K562 (cell line): Measurements from ENCODE around the gene AGGF1. TPM values are rescaled to one million over a fixed set of nuclear protein-coding genes. Genes with fewer than 3 reads are reported as not detected.

Source experiments
- BHLHE40 ChIP-seq: IDR thresholded peaks from 2 replicates; pipeline ENCODE4 v1.6.1; 2011; ENCODE audit warnings: low read length, improper control_type of control experiment
- CREM ChIP-seq: IDR thresholded peaks from 2 replicates; pipeline ENCODE4 v1.6.1; 2014; ENCODE audit warnings: antibody characterized with exemption, low read depth
- DACH1 ChIP-seq: fragments of 450-650 bp; IDR thresholded peaks from 2 replicates; pipeline ENCODE4 v1.6.1; 2018; ENCODE audit not compliant: partially characterized antibody
- LCOR ChIP-seq: sonication (generic); formaldehyde crosslinking; IDR thresholded peaks from 2 replicates; pipeline ENCODE4 v1.8.0; 2022; ENCODE audit warnings: mild to moderate bottlenecking, missing genetic modification reagents
- MED1 ChIP-seq: sonication (generic); formaldehyde crosslinking; IDR thresholded peaks from 2 replicates; pipeline ENCODE4 v1.8.1; 2023; ENCODE audit warnings: missing genetic modification reagents, borderline replicate concordance
- MTA3 ChIP-seq: fragments of 450-650 bp; formaldehyde crosslinking; IDR thresholded peaks from 2 replicates; pipeline ENCODE4 v1.6.1; 2017; ENCODE audit warnings: mild to moderate bottlenecking, borderline replicate concordance
- MYC ChIP-seq, 2 experiments: fragments of 250-450 bp in 1 of 2; sonication (Bioruptor Pico) in 1 of 2; IDR thresholded peaks; 2 replicates each; pipeline versions ENCODE4 v1.5.1 to v1.6.1; 2012 to 2021; ENCODE audit warnings: low read depth in 2 of 2, borderline replicate concordance in 1 of 2, improper control_type of control experiment in 1 of 2, low read length in 1 of 2, mild to moderate bottlenecking in 1 of 2, moderate library complexity in 1 of 2
- NR4A1 ChIP-seq, 2 experiments: fragments of 250-450 bp in 1 of 2; fragments of 450-650 bp in 1 of 2; sonication (Bioruptor Pico) in 1 of 2; IDR thresholded peaks; 2 replicates each; pipeline versions ENCODE4 v1.4.0 to v1.6.1; 2016 to 2020; ENCODE audit warnings: mild to moderate bottlenecking in 2 of 2, missing compliant biosample characterization in 1 of 2, missing genetic modification characterization in 1 of 2, moderate library complexity in 1 of 2
- POLR2G ChIP-seq: fragments of 200-400 bp; formaldehyde crosslinking; IDR thresholded peaks from 2 replicates; pipeline ENCODE4 v1.6.1; 2017; ENCODE audit warnings: low read depth, mild to moderate bottlenecking, antibody characterized with exemption, low read length, moderate library complexity
- RFX1 ChIP-seq: fragments of 450-650 bp; IDR thresholded peaks from 2 replicates; pipeline ENCODE4 v1.6.1; 2016; ENCODE audit warnings: mild to moderate bottlenecking, moderate library complexity
- SIX5 ChIP-seq, 2 experiments: IDR thresholded peaks; 2 replicates each; pipeline ENCODE4 v1.6.1; 2011; ENCODE audit warnings: low read length in 2 of 2, borderline replicate concordance in 1 of 2, low read depth in 1 of 2, mild to moderate bottlenecking in 1 of 2, moderate library complexity in 1 of 2; ENCODE audit not compliant: insufficient read depth in 1 of 2
- SRSF9 ChIP-seq: fragments of 200-400 bp; formaldehyde crosslinking; IDR thresholded peaks from 2 replicates; pipeline ENCODE4 v1.6.1; 2017; ENCODE audit warnings: low read depth, low read length, borderline replicate concordance
- TAL1 ChIP-seq: fragments of 450-650 bp; IDR thresholded peaks from 2 replicates; pipeline ENCODE4 v1.6.1; 2016; ENCODE audit warnings: mild to moderate bottlenecking
- XRCC5 ChIP-seq: fragments of 200-400 bp; formaldehyde crosslinking; IDR thresholded peaks from 2 replicates; pipeline ENCODE4 v1.6.1; 2017; ENCODE audit warnings: low read depth, mild to moderate bottlenecking, low read length
- ZNF589 ChIP-seq: fragments of 200-800 bp; sonication (Bioruptor generic); IDR thresholded peaks from 2 replicates; pipeline ENCODE4 v1.6.1; 2016; ENCODE audit warnings: low read depth, missing genetic modification characterization, missing compliant biosample characterization
- ZNF830 ChIP-seq: fragments of 250-450 bp; sonication (Bioruptor Pico); IDR thresholded peaks from 2 replicates; pipeline ENCODE4 v1.5.0; 2021; ENCODE audit warnings: mild to moderate bottlenecking
- polyA plus RNA-seq, 8 experiments: library from polyadenylated mRNA; depleted of rRNA in 4 of 8; stranded (reverse) in 5 of 8; unstranded in 3 of 8; fragments of >200 nt; fragmentation: Nextera tagmentation in 2 of 8; fragmentation: Illumina TruSeq in 1 of 8; extraction: Ambion mirVana in 2 of 8; extraction: Trizol in 1 of 8; gene quantifications; 2 replicates each; pipeline versions ENCODE4 v1.2.1 to v1.2.3, GENCODE V29; 2011 to 2014; ENCODE audit warnings: inconsistent platforms in 1 of 8, missing spikeins in 1 of 8
- total RNA-seq, 7 experiments: library from RNA; depleted of rRNA in 6 of 7; stranded (reverse); fragments of >200 nt in 6 of 7; fragmentation: Illumina TruSeq in 2 of 7; extraction: Trizol in 2 of 7; gene quantifications; 2 replicates each; pipeline versions ENCODE4 v1.2.1 to v1.2.3, GENCODE V29; 2011 to 2021; ENCODE audit warnings: low replicate concordance in 1 of 7
- TF ChIP-seq, protein P1 (sequence below), 3 experiments: IDR thresholded peaks in 2 of 3; conservative IDR thresholded peaks in 1 of 3; 2 replicates each; pipeline ENCODE4 v1.5.1; 2011 to 2012; ENCODE audit warnings: low read length in 3 of 3, mild to moderate bottlenecking in 3 of 3, control low read depth in 2 of 3, improper control_type of control experiment in 1 of 3, inconsistent platforms in 1 of 3, low read depth in 1 of 3, mixed read lengths in 1 of 3, moderate library complexity in 1 of 3; ENCODE audit not compliant: insufficient read depth in 2 of 3
- TF ChIP-seq, protein P2 (sequence below), 2 experiments: IDR thresholded peaks; 2 replicates each; pipeline ENCODE4 v1.6.1; 2011; ENCODE audit warnings: borderline replicate concordance in 1 of 2, control low read depth in 1 of 2, low read depth in 1 of 2, low read length in 1 of 2, mild to moderate bottlenecking in 1 of 2, mixed read lengths in 1 of 2, moderate library complexity in 1 of 2; ENCODE audit not compliant: insufficient read depth in 1 of 2, insufficient read length in 1 of 2, poor library complexity in 1 of 2, severe bottlenecking in 1 of 2; ENCODE audit errors: extremely low read depth in 1 of 2
- TF ChIP-seq, protein P3 (sequence below): fragments of 450-650 bp; IDR thresholded peaks from 2 replicates; pipeline ENCODE4 v1.6.1; 2017; ENCODE audit warnings: antibody characterized with exemption, mild to moderate bottlenecking

Gene AGGF1
- total and polyA plus RNA-seq, 9 of the 15 experiments (the other 6 are each of a cell fraction or from before 2014, with no cell fraction given) = 5.2 to 20.4 (median 13.4) TPM

DNA sequence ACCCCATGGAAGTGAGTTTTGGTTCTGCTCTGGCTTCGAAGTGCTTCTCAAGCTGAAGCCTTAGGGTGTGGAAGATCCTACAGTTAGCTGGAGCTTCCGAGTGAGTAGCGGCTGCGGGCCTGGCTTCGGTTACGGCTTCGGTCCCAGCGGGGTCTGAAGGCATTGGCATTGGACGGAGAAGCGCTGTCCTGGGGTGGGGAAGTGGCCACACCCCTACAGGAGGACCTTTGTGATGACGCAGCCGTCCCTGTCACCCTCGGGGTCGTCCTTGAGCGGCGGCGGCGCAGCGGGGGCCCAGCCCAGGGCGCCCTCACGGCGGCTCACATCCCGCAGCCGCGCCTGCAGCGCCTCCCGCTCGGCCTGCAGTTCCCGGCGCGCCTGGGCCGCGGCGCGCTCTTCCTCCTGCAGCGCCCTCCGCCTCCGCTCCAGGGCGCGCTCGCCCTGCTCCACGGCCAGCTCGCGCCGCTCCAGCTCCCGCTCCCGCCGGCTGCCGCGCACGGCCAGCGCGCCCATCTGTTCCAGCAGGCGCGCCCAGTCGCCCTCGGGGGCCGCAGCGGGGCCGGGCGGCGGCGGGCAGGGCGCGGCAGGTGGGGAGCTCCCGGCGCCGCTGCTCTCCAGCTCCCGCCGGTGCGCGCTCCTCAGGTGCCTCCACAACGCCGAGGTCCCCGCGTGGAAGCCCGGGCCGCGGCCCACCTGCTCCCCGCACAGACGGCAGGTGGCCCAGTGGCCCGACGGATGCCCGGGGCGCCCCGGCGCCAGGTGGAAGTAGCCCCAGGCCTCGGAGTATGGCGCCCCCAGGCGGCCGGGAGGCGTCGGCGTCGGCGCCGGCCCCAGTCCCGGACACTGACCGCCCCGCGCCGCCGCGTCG lies 47.0 kb downstream of the AGGF1 start (continued):
- TF ChIP-seq SIX5 (IDR thresholded peaks at IDR 0.05; ENCODE audit: borderline replicate concordance in 1 of 2, insufficient read depth in 1 of 2, low read depth in 1 of 2, low read length in 2 of 2) (no peak), XRCC5 (no peak), CREM (peak; percentile 47), SRSF9 (no peak), BHLHE40 (no peak), MTA3 (0 out of 2 replicates have a peak, but pooled peaks have one; percentile 18), POLR2G (peak; percentile 70), NR4A1 (CRISPR knock-in tag; IDR thresholded peaks at IDR 0.05) (no peak), NR4A1 (tag; IDR thresholded peaks at IDR 0.05) (no peak), LCOR (CRISPR knock-in tag) (no peak), RFX1 (no peak), TAL1 (no peak), ZNF589 (CRISPR knock-in tag) (no peak), MED1 (no peak), DACH1 (no peak), MYC (IDR thresholded peaks at IDR 0.05; ENCODE audit: low read depth, low read length) (peak; percentile 52; the same call in 1 of the 2 replicates), MYC (CRISPR knock-in tag; IDR thresholded peaks at IDR 0.05; ENCODE audit: borderline replicate concordance, low read depth) (no peak), ZNF830 (no peak)
- TF ChIP-seq, protein P1, sequence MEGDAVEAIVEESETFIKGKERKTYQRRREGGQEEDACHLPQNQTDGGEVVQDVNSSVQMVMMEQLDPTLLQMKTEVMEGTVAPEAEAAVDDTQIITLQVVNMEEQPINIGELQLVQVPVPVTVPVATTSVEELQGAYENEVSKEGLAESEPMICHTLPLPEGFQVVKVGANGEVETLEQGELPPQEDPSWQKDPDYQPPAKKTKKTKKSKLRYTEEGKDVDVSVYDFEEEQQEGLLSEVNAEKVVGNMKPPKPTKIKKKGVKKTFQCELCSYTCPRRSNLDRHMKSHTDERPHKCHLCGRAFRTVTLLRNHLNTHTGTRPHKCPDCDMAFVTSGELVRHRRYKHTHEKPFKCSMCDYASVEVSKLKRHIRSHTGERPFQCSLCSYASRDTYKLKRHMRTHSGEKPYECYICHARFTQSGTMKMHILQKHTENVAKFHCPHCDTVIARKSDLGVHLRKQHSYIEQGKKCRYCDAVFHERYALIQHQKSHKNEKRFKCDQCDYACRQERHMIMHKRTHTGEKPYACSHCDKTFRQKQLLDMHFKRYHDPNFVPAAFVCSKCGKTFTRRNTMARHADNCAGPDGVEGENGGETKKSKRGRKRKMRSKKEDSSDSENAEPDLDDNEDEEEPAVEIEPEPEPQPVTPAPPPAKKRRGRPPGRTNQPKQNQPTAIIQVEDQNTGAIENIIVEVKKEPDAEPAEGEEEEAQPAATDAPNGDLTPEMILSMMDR (IDR thresholded peaks at IDR 0.05 in 2 of 3, conservative IDR thresholded peaks at IDR 0.05 in 1 of 3; ENCODE audit: insufficient read depth in 2 of 3, low read depth in 1 of 3, low read length in 3 of 3) = peak; percentile 50 to 86 (median 61); a peak in 5 of 6 replicates
- TF ChIP-seq, protein P2, sequence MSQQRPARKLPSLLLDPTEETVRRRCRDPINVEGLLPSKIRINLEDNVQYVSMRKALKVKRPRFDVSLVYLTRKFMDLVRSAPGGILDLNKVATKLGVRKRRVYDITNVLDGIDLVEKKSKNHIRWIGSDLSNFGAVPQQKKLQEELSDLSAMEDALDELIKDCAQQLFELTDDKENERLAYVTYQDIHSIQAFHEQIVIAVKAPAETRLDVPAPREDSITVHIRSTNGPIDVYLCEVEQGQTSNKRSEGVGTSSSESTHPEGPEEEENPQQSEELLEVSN (IDR thresholded peaks at IDR 0.05; ENCODE audit: borderline replicate concordance in 1 of 2, extremely low read depth in 1 of 2, insufficient read depth in 1 of 2, insufficient read length in 1 of 2, low read depth in 1 of 2, low read length in 1 of 2, poor library complexity in 1 of 2, severe bottlenecking in 1 of 2) = peak in 1 of 2 experiments; percentile 81
- TF ChIP-seq, protein P3, sequence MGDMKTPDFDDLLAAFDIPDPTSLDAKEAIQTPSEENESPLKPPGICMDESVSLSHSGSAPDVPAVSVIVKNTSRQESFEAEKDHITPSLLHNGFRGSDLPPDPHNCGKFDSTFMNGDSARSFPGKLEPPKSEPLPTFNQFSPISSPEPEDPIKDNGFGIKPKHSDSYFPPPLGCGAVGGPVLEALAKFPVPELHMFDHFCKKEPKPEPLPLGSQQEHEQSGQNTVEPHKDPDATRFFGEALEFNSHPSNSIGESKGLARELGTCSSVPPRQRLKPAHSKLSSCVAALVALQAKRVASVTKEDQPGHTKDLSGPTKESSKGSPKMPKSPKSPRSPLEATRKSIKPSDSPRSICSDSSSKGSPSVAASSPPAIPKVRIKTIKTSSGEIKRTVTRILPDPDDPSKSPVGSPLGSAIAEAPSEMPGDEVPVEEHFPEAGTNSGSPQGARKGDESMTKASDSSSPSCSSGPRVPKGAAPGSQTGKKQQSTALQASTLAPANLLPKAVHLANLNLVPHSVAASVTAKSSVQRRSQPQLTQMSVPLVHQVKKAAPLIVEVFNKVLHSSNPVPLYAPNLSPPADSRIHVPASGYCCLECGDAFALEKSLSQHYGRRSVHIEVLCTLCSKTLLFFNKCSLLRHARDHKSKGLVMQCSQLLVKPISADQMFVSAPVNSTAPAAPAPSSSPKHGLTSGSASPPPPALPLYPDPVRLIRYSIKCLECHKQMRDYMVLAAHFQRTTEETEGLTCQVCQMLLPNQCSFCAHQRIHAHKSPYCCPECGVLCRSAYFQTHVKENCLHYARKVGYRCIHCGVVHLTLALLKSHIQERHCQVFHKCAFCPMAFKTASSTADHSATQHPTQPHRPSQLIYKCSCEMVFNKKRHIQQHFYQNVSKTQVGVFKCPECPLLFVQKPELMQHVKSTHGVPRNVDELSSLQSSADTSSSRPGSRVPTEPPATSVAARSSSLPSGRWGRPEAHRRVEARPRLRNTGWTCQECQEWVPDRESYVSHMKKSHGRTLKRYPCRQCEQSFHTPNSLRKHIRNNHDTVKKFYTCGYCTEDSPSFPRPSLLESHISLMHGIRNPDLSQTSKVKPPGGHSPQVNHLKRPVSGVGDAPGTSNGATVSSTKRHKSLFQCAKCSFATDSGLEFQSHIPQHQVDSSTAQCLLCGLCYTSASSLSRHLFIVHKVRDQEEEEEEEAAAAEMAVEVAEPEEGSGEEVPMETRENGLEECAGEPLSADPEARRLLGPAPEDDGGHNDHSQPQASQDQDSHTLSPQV = peak; percentile 53; the same call in 1 of the 2 replicates
